ENCODE results near the gene KCNG3.

Gene KCNG3

DNA sequence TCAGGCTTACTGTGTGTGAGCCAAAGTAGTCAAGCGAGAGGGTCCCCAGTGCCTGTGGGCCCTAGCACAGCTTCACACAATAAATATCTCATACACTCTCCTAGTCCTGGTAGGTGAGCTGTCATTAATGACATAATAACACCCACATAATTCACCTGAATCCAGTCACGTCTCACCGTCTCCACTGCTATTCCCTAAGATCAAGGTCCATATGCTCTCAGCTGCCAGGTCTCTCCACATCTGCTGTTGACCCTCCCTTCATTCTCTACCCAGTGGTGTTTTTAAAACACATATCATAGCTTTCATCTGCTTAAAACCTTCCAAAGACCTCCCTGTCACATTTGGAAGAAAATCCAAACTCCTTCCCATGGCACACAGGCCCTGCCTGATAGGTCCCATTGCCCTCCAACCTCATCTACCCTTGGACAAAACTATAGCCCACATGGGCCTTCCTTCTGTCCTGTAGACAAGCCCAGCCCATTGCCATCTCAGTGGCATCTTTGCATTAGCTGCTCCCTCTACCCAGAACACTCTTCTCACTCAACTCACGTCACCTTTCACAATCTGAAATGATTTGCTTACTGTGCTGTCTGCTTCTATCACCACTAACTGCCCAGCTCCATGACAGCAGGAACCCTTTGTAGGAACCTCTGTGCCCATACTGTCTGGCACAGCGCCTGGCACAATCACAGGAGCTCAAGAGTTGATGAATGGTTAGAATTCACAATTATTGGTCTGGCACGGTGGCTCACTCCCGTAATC is 7.5 kb downstream of the KCNG3 start:
- no peak for DNase-seq (ENCODE audit: low read depth)

DNA sequence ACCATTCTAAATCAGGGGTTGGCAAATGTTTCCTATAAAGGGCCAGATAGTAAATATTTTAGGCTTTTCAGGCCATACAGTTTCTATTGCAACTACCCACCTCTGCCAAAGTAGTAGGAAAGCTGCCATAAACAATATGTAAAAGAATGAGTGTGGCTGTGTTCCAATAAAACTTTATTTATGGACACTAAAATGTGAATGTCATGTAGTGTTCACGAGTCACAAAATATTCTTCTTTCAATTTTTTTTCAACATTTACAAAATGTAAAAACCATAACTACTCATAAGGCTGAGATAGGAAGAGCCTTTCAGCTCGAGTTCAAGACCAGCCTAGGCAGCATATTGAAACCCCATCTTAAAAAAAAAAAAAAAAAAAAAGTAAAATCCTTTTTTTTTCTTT is 13.4 kb downstream of the KCNG3 start:
- no peak for DNase-seq (ENCODE audit: low read depth)

- no peak for DNase-seq (ENCODE audit: low read depth)
Measured at GRCh38 chr2:42474765-42475454, 18.9 kb downstream of the KCNG3 start.

DNA sequence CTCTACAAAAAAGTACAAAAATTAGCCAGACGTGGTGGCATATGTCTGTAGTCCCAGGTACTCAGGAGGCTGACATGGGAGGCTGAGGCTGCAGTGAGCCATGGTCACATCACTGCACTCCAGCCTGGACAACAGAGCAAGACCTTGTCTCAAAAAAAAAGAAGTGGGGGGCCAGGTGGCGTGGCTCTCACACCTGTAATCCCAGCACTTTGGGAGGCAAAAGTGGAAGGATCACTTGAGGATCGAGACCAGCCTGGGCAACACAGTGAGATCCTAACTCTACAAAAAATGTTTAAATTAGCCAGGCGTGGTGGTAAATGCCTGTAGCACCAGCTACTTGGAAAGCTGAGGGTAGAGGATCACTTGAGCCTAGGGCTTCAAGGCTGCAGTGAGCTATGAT is 23.1 kb downstream of the KCNG3 start:
- DNase-seq (ENCODE audit: low read depth): no peak

- no peak for DNase-seq (ENCODE audit: low read depth)
Measured at GRCh38 chr2:42464631-42465030, 29.2 kb downstream of the KCNG3 start.

GRCh38 chr2:42463570-42463969 is 30.2 kb downstream of the KCNG3 start:
- DNase-seq (ENCODE audit: low read depth): no peak

DNA sequence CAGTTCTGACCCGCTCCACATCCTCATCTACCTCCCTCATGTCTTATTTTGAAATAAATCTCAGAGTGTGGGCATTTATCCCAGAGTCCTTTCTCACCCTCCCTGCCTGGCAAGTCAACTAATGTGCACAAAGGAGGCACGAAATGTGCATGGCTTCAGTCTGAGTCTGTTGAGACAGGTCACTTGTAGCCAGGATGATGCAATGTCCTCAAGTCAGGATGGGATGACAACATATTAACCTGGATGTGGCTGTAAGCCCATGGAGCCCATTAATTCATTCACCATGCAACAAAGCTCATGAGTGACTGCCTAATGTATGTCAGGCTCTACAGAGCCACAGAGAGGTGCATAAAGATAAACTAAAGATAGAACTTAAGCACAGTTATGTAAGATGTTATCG is 34.5 kb downstream of the KCNG3 start:
- no peak for DNase-seq (ENCODE audit: low read depth)

DNA sequence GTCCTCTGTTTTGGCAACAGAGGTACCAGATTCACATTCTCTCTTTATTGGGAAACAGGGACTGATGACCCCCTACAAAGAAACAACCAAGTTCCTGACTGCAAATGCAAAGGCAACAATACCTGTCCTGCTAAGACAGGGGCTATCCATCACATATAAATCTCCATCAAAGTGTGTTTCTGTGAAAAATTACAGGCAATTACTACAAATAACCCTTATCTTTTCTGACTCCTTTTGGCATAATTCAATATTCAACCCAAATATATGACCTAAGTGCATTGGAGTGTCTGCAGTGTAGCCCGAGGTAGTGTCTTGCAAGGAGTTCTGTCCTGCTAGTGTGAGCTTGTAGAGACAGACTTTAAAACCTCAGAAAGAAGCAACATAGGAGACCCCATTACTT is 35.4 kb downstream of the KCNG3 start:
- no peak for DNase-seq (ENCODE audit: low read depth)

DNA sequence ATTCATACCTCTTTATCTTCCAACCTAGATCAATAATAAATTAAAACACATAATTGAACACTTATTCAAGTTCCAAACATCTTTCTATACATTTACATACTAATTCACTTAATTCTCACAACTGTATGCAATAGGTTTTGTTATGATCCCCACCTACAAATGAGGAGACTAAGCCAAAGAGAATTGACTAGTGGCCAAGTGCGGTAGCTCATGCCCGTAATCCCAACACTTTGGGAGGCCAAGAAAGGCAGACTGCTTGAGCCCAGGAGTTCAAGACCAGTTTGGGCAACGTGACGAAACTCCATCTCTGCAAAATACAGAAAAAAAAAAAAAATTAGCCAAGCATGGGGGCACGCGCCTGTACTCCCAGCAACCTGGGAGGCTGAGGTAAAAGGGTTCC is 36.8 kb downstream of the KCNG3 start:
- DNase-seq (ENCODE audit: low read depth): no peak

DNA sequence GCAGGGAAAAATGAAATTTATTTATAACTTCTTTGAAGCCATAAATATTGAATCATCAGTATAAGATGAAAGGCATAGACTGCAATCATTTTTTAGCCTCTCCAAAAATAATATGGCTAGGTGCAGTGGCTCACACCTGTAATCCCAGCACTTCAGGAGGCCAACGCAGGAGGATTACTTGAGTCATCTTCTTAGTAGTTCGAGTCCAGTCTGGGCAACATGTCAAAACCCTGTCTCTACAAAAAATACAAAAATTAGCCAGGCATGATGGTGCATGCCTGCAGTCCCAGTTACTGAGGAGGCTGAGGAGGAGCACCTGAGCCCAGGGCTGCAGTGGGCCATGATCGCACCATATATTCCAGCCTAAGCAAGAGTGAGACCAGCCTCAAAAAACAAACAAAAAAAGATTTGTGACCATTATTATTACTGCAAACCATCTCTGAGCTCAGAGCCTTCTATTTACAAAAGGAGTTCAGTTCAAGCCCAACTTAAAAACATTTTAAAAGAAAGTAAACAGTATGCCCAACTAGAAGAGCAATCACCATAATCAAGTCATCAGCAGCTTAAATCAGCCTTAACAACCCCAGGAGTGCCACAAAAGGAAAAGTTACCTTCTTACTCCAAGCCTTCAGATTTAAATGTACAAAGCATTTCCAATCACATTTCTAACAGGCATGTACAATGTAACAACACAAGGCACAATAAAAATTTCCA is 37.5 kb downstream of the KCNG3 start:
- DNase-seq (ENCODE audit: low read depth): no peak

DNA sequence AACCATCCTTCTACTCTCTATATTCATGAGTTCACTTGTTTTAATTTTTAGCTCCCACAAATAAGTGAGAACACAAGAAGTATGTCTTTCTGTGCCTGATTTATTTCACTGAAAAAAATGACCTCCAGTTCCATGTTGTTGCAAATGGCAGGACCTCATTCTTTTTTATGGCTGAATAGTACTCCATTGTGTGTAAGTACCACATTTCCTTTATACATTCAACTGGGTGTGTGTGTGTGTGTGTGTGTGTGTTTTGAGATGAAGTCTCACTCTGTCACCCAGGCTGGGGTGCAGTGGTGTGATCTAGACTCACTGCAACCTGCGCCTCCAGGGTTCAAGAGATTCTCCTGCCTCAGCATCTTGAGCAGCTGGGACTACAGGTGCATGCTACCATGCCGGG is 41.2 kb downstream of the KCNG3 start:
- DNase-seq (ENCODE audit: low read depth): no peak

DNA sequence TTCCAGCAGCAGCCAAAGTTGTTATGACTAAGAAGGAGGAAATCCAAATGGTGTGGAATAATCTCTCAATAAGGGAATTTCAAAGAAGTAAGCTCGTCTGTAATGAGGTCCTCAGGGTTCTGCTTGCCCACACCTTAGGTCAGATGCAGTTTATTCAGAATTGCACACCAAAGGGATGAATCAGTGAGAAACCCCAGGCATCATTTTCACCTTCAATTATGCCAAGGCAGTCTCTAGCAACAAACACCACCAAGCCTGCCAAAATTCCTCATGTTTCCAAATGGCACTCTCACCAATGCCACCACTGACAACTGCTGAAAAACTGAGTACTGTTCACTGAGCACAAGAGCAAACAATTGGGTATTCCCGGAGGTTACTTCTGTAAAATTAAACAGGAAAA is 43.6 kb downstream of the KCNG3 start:
- DNase-seq (ENCODE audit: low read depth): no peak

DNA sequence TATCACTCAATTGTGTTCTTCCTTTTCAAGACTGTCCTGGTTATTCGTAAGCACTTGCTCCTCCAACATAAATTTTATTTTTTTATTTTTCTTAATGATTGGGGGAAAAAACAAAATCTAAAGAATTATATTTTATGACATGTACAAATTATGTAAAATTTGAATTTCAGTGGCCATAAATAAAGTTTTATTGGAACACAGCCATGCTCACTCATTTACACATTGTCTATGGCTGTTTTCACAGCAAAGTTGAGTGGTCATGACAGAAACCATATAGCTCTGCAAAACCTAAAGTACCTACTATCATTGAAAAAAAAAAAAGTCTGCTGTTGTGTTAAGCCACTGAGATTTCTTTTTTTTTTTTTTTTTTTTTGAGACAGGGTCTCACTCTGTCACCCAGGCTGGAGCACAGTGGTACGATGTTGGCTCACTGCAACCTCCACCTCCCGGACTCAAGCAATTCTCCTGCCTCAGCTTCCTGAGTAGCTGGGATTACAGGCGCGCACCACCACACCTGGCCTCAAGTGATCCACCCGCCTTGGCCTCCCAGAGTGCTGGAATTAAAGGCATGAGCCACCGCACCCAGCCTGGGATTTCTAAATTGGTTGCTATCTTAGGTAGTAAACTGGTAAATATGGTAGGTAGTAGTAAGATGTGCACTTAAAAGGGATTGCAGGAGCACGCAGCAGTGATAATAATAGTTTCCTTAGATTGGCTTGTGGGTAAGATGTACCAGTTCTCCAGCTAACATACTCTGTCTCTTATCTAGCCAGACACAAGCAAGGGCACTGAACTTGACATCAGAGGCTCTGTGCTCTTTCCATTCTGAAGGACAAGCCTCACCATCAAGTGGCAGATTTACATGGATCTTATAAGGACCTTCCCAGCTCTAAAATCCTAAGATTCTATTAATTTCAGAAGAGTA is 44.4 kb downstream of the KCNG3 start:
- DNase-seq (ENCODE audit: low read depth): no peak

DNA sequence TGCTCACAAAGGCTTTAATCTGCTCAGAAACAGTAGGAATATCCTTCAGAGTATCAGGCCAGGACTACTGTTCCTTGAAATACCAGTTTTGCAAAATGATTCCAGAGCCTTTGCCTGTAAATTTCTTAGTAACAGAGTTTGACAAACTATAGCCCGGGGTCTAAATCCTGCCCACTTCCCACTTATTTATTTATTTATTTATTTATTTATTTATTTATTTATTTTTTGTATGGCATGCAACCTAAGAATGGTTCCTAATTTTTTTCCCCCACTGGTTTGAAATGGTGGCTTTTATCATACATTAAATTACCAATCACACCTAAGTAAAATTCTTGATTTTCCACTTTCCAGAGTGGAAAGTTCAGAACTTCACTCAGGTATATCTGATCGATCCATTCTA is 45.6 kb downstream of the KCNG3 start:
- no peak for DNase-seq (ENCODE audit: low read depth)

GRCh38 chr2:42446503-42447271 is 47.1 kb downstream of the KCNG3 start:
- no peak for DNase-seq (ENCODE audit: low read depth)

DNA sequence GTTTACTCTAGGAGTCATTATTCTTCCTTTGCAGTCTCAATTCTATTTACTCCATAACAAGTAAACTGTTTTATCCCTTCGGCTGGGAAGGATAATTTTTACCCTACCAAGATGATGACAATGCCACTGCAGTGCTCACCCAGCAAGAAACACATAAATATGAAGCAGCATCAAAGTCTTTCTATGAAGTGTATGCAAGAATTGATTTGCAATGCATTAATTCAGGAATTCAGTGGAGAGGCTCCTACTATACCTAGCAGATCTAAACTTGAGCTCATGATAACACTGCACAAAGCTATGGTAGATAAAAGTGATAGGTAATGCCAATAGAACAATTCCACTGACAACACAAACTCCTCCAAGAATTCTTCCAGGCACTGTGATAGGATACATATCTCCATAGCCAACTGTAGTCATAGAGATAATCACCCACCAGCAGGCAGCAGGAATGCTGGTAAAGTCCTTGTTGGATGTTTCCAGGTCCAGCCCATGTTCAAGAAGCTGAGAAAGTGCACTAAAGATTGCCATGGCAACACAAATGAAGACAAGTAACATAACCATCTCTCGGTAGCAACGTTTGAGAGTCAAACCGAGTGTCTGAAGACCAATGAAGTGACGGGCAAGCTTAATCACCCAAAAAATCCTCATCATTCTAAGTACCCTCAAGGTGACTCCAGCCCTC is 49.9 kb downstream of the KCNG3 start:
- DNase-seq (ENCODE audit: low read depth): no peak

- no peak for DNase-seq (ENCODE audit: low read depth)
Measured at GRCh38 chr2:42442774-42443173, 51.0 kb downstream of the KCNG3 start.

DNA sequence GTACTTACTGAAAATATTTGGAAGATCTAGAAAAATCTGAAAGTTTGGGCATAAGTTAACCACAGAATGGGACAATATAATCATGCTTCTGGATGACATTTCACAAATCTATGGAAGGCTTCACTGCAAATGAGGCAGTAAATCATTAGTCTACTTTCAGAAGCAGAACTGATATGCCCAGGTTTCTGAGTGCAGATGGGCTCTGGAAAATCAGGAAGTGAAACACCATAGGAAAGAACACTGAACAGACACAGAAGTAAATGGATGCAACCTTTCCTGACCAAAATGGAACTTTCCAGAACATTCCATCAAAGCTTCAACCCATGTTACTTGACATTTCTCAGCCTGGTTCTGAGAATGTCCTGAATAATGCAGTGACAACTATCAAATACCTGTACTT is 55.1 kb downstream of the KCNG3 start:
- no peak for DNase-seq (ENCODE audit: low read depth)

DNA sequence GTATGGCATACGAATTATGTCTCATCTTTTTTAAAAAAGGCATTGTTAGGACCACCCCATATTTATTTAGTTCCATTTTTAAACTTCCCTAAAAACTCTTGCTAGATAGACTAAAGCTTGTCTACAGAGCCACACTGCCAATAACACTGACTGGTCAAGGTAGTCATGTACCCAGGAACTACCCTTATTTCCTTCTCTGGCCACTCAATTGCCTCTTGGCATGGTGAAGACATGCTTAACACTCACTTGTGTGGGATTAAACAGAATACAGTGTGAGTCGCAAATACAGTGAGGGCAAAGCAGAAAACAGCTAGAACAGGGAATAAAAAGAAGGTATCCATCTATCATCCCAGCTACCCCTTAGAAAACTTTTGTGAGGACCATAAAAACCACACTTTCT is 57.4 kb downstream of the KCNG3 start:
- no peak for DNase-seq (ENCODE audit: low read depth)

GRCh38 chr2:42435628-42436027 is 58.2 kb downstream of the KCNG3 start:
- no peak for DNase-seq (ENCODE audit: low read depth)

GRCh38 chr2:42430188-42430587 is 63.6 kb downstream of the KCNG3 start:
- DNase-seq (ENCODE audit: low read depth): no peak

Data from activated T-cell treated with anti-CD3 and anti-CD28 coated beads for 1 hour (primary cell).